Neuronal stem cell (in vitro differentiated cells): ENCODE results near the gene CHST10.

Source experiments
- DNase-seq: peaks from one replicate; pipeline ENCODE4 v3.0.0-alpha.2; 2013; ENCODE audit warnings: low spot score
- H2AFZ ChIP-seq: one replicate; pipeline ENCODE4 v1.6.1; 2013; ENCODE audit warnings: mild to moderate bottlenecking, low read length, inconsistent platforms
- H2AK5ac ChIP-seq: 2 replicates; pipeline ENCODE4 v1.6.1; 2013; ENCODE audit warnings: low read depth, mild to moderate bottlenecking, inconsistent platforms, low read length, moderate library complexity, mixed read lengths
- H2BK120ac ChIP-seq: 2 replicates; pipeline ENCODE4 v1.6.1; 2013; ENCODE audit warnings: low read depth, mild to moderate bottlenecking, inconsistent platforms, low read length, moderate library complexity, mixed read lengths
- H2BK12ac ChIP-seq: one replicate; pipeline ENCODE4 v1.6.1; 2013; ENCODE audit warnings: low read length, inconsistent platforms
- H2BK15ac ChIP-seq: 2 replicates; pipeline ENCODE4 v1.6.1; 2013; ENCODE audit warnings: mild to moderate bottlenecking, low read length, inconsistent platforms, mixed read lengths
- H2BK5ac ChIP-seq: one replicate; pipeline ENCODE4 v1.6.1; 2013; ENCODE audit warnings: inconsistent platforms, mild to moderate bottlenecking, low read length, moderate library complexity
- H3K14ac ChIP-seq: one replicate; pipeline ENCODE4 v1.6.1; 2013; ENCODE audit warnings: low read length, inconsistent platforms
- H3K18ac ChIP-seq: 2 replicates; pipeline ENCODE4 v1.6.1; 2013; ENCODE audit warnings: low read length, inconsistent platforms
- H3K23ac ChIP-seq: 2 replicates; pipeline ENCODE4 v1.6.1; 2013; ENCODE audit warnings: low read depth, mild to moderate bottlenecking, mixed read lengths, low read length, inconsistent platforms; ENCODE audit not compliant: poor library complexity
- H3K27ac ChIP-seq: replicated peaks from 3 replicates; pipeline ENCODE4 v1.5.1; 2013; ENCODE audit warnings: low read length, inconsistent platforms
- H3K27me3 ChIP-seq, 3 experiments: 2 replicates each; pipeline ENCODE4 v1.6.1; 2013; ENCODE audit warnings: low read length in 3 of 3, mild to moderate bottlenecking in 2 of 3, inconsistent platforms in 1 of 3, low read depth in 1 of 3, mixed read lengths in 1 of 3, moderate library complexity in 1 of 3; ENCODE audit not compliant: control insufficient read depth in 3 of 3, insufficient read depth in 3 of 3
- H3K36me3 ChIP-seq, 2 donors: replicated peaks in 1 of 2; 2 replicates each; pipeline ENCODE4 v1.6.1; 2013; ENCODE audit warnings: low read length in 2 of 2; ENCODE audit not compliant: control insufficient read depth in 2 of 2, insufficient read depth in 2 of 2
- H3K4ac ChIP-seq: 2 replicates; pipeline ENCODE4 v1.6.1; 2013; ENCODE audit warnings: inconsistent platforms, mild to moderate bottlenecking, low read length, moderate library complexity
- H3K4me1 ChIP-seq, 2 donors: 1 replicate in 1 of 2; 2 replicates in 1 of 2; pipeline ENCODE4 v1.6.1; 2013; ENCODE audit warnings: low read length in 2 of 2, low read depth in 1 of 2; ENCODE audit not compliant: control insufficient read depth in 2 of 2, insufficient read depth in 1 of 2
- H3K4me2 ChIP-seq: one replicate; pipeline ENCODE4 v1.6.1; 2013; ENCODE audit warnings: mild to moderate bottlenecking, low read length, inconsistent platforms; ENCODE audit not compliant: insufficient read depth, poor library complexity, severe bottlenecking
- H3K4me3 ChIP-seq, 2 donors: 2 replicates each; pipeline ENCODE4 v1.5.1; 2013; ENCODE audit warnings: low read length in 2 of 2, mild to moderate bottlenecking in 2 of 2, inconsistent platforms in 1 of 2, moderate library complexity in 1 of 2
- H3K79me1 ChIP-seq: one replicate; pipeline ENCODE4 v1.6.1; 2013; ENCODE audit warnings: low read depth, mild to moderate bottlenecking, inconsistent platforms, low read length, moderate library complexity
- H3K9ac ChIP-seq: one replicate; pipeline ENCODE4 v1.6.1; 2013; ENCODE audit warnings: mild to moderate bottlenecking, low read depth, low read length, inconsistent platforms; ENCODE audit not compliant: poor library complexity
- H3K9me3 ChIP-seq, 2 donors: replicated peaks in 1 of 2; 2 replicates each; pipeline versions ENCODE3 to v1.6.1; 2013; ENCODE audit warnings: low read length in 2 of 2, mild to moderate bottlenecking in 2 of 2, inconsistent platforms in 1 of 2, low read depth in 1 of 2, mixed read lengths in 1 of 2, moderate library complexity in 1 of 2; ENCODE audit not compliant: control insufficient read depth in 2 of 2, insufficient read depth in 1 of 2
- H4K8ac ChIP-seq: one replicate; pipeline ENCODE4 v1.6.1; 2013; ENCODE audit warnings: low read depth, mild to moderate bottlenecking, inconsistent platforms, low read length, moderate library complexity
- H4K91ac ChIP-seq: one replicate; pipeline ENCODE4 v1.6.1; 2013; ENCODE audit warnings: low read length, low read depth, mild to moderate bottlenecking, inconsistent platforms; ENCODE audit not compliant: poor library complexity
- WGBS, 2 donors: extraction: QIAGEN DNeasy Blood & Tissue Kit; methylation state at CpG; one replicate each; pipeline ENCODE4 v1.1.7; 2013; ENCODE audit warnings: missing lambda C conversion rate in 2 of 2, mixed read lengths in 1 of 2; ENCODE audit not compliant: insufficient read length in 2 of 2, insufficient replicate concordance in 1 of 2; ENCODE audit errors: extremely low coverage in 2 of 2; 5-methylcytosine and 5-hydroxymethylcytosine counted together

Gene CHST10

GRCh38 chr2:100416397-100416934 lies 1.0 kb downstream of the CHST10 start:
- peak overlapping the region; percentile 88 for H3K18ac ChIP-seq
- H3K79me1 ChIP-seq = no peaks in the 10 kb centered on the region
- H2BK5ac ChIP-seq = no peak overlapping the region
- no peak overlapping the region for H2BK12ac ChIP-seq
- no CpG with 5 or more reads among the region's 5 CpGs for WGBS, 2 donors
- H2BK15ac ChIP-seq = no peak overlapping the region
- peak overlapping the region; percentile 75 for H3K9ac ChIP-seq
- peak overlapping the region; percentile 96 for H2AFZ ChIP-seq
- no peak overlapping the region for H3K4ac ChIP-seq
- H3K4me1 ChIP-seq = peaks cover 17 to 20% of the 10 kb centered on the region in 2 donors
- no peaks in the 10 kb centered on the region for H3K9me3 ChIP-seq
- DNase-seq = no peak
- no peak overlapping the region for H3K14ac ChIP-seq
- no peak overlapping the region for H3K27ac ChIP-seq
- H3K4me3 ChIP-seq = peak overlapping the region; percentile 81 to 85
- H4K8ac ChIP-seq = no peak overlapping the region
- peaks cover 0 to 5% (median 0%) of the 10 kb centered on the region in 3 experiments for H3K27me3 ChIP-seq
- peak overlapping the region; percentile 75 for H3K4me2 ChIP-seq
- no peak overlapping the region for H4K91ac ChIP-seq
- H2BK120ac ChIP-seq = no peak overlapping the region
- H2AK5ac ChIP-seq = no peak overlapping the region
- H3K23ac ChIP-seq = peak overlapping the region; percentile 37
- H3K36me3 ChIP-seq = peaks cover 3 to 23% of the 10 kb centered on the region in 2 donors

GRCh38 chr2:100413571-100413970 lies 3.9 kb downstream of the CHST10 start:
- H3K23ac ChIP-seq = no peak overlapping the region
- H2BK12ac ChIP-seq = no peak overlapping the region
- peaks cover 5% of the 10 kb centered on the region for H3K79me1 ChIP-seq
- no peak overlapping the region for H2BK15ac ChIP-seq
- no peak overlapping the region for H3K4me2 ChIP-seq
- no peak overlapping the region for H3K14ac ChIP-seq
- DNase-seq = no peak
- H3K18ac ChIP-seq = no peak overlapping the region
- no peak overlapping the region for H3K4me3 ChIP-seq
- no peak overlapping the region for H2AFZ ChIP-seq
- no peak overlapping the region for H3K4ac ChIP-seq
- H4K91ac ChIP-seq = no peak overlapping the region
- peak overlapping the region; percentile 81 for H3K27ac ChIP-seq
- H3K9me3 ChIP-seq = no peaks in the 10 kb centered on the region
- no peak overlapping the region for H4K8ac ChIP-seq
- H3K9ac ChIP-seq = no peak overlapping the region
- H2BK5ac ChIP-seq = no peak overlapping the region
- H3K4me1 ChIP-seq = peaks cover 20 to 21% of the 10 kb centered on the region in 2 donors
- H2BK120ac ChIP-seq = no peak overlapping the region
- H3K36me3 ChIP-seq = peaks cover 3 to 27% of the 10 kb centered on the region in 2 donors
- WGBS, 2 donors = no CpG with 5 or more reads among the region's 4 CpGs
- H2AK5ac ChIP-seq = no peak overlapping the region
- H3K27me3 ChIP-seq = no peaks in the 10 kb centered on the region

GRCh38 chr2:100412881-100413321 lies 4.6 kb downstream of the CHST10 start:
- Histone ChIP-seq H3K27ac (peak overlapping the region; percentile 81), H4K91ac (no peak overlapping the region), H3K4me3 (no peak overlapping the region), H3K4me2 (peak overlapping the region; percentile 20), H3K9ac (no peak overlapping the region), H3K23ac (no peak overlapping the region), H3K18ac (no peak overlapping the region), H3K9me3 (no peaks in the 10 kb centered on the region), H3K79me1 (peaks cover 5% of the 10 kb centered on the region), H2AFZ (no peak overlapping the region), H3K4ac (no peak overlapping the region), H3K36me3 (peaks cover 3 to 32% of the 10 kb centered on the region in 2 donors), H2BK12ac (no peak overlapping the region), H2BK15ac (no peak overlapping the region), H3K27me3 (no peaks in the 10 kb centered on the region), H3K4me1 (peaks cover 21 to 22% of the 10 kb centered on the region in 2 donors), H2AK5ac (no peak overlapping the region), H2BK5ac (no peak overlapping the region), H3K14ac (no peak overlapping the region), H2BK120ac (no peak overlapping the region), H4K8ac (no peak overlapping the region)
- no CpG with 5 or more reads among the region's 5 CpGs for WGBS, 2 donors
- peak; percentile 53 for DNase-seq

- Histone ChIP-seq H3K4me3 (no peak overlapping the region), H3K4ac (no peak overlapping the region), H3K4me1 (peaks cover 21 to 22% of the 10 kb centered on the region in 2 donors)
These were observed 5.0 kb downstream of the CHST10 start for GRCh38 chr2:100412466-100412865.

More at GRCh38 chr2:100412466-100412865, 5.0 kb downstream of the CHST10 start:
- H4K91ac ChIP-seq = no peak overlapping the region
- no peak overlapping the region for H3K9ac ChIP-seq
- no peak overlapping the region for H3K18ac ChIP-seq
- no peaks in the 10 kb centered on the region for H3K27me3 ChIP-seq
- H2AFZ ChIP-seq = no peak overlapping the region
- no peak overlapping the region for H2BK5ac ChIP-seq
- no peak overlapping the region for H4K8ac ChIP-seq
- no peak overlapping the region for H2AK5ac ChIP-seq
- H2BK120ac ChIP-seq = no peak overlapping the region
- H3K36me3 ChIP-seq = peaks cover 3 to 34% of the 10 kb centered on the region in 2 donors
- no peak overlapping the region for H3K4me2 ChIP-seq
- DNase-seq = no peak
- peak overlapping the region; percentile 81 for H3K27ac ChIP-seq
- H3K9me3 ChIP-seq = no peaks in the 10 kb centered on the region
- H3K23ac ChIP-seq = no peak overlapping the region
- no peak overlapping the region for H3K14ac ChIP-seq
- H3K79me1 ChIP-seq = peaks cover 7% of the 10 kb centered on the region
- no peak overlapping the region for H2BK12ac ChIP-seq
- WGBS, 2 donors = no CpG with 5 or more reads among the region's 4 CpGs
- H2BK15ac ChIP-seq = no peak overlapping the region
